Activated naive CD8-positive, alpha-beta T cell treated with anti-CD3 and anti-CD28 coated beads, Interleukin-2, amount 50 U/mL, for 16 hours (primary cell): Measurements from ENCODE around the gene SERPINA1.

ENCODE experiments used
- DNase-seq: peaks from one replicate; pipeline ENCODE4 v3.0.0-alpha.2; 2020; ENCODE audit warnings: low read depth, low spot score

SERPINA1 gene

DNA sequence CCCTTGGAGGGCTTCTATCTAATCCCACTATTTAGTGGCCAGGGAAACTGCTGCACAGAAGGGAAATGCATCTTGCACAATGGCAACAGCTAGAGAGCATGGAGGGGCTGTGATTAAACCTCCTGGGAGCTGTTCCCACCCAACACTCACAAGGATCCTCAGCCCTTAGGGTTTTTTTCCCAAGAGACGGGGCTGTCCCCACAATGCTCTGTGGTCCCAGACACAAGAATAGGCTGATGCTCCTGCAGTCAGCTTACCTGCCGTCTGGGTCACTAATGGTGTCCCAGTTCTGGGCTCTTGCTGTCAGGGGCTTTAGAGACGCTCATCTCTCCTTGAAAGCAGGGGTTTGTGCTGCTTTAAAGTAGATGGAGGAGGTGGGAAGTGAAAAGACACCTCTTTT is 4.6 kb downstream of the SERPINA1 start:
- DNase-seq: no peak

DNA sequence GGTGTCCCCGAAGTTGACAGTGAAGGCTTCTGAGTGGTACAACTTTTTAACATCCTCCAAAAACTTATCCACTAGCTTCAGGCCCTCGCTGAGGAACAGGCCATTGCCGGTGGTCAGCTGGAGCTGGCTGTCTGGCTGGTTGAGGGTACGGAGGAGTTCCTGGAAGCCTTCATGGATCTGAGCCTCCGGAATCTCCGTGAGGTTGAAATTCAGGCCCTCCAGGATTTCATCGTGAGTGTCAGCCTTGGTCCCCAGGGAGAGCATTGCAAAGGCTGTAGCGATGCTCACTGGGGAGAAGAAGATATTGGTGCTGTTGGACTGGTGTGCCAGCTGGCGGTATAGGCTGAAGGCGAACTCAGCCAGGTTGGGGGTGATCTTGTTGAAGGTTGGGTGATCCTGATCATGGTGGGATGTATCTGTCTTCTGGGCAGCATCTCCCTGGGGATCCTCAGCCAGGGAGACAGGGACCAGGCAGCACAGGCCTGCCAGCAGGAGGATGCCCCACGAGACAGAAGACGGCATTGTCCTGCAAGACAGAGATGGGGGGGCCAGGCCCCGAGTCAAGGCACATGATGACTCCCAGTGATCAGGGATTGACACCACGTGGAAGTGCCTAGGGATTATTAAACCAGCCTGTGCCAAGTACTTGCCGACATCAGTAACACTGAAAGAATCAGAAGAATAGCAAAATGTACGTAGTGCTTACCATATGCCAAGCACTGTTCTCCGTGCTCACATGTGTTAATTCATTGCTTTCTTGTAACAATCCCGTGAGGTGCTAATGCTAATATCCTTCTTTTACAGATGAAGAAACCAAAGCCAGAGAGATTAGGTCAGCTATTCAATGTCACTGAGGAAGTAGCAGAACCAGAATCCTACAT is 5.4 kb downstream of the SERPINA1 start:
- no peak for DNase-seq

DNA sequence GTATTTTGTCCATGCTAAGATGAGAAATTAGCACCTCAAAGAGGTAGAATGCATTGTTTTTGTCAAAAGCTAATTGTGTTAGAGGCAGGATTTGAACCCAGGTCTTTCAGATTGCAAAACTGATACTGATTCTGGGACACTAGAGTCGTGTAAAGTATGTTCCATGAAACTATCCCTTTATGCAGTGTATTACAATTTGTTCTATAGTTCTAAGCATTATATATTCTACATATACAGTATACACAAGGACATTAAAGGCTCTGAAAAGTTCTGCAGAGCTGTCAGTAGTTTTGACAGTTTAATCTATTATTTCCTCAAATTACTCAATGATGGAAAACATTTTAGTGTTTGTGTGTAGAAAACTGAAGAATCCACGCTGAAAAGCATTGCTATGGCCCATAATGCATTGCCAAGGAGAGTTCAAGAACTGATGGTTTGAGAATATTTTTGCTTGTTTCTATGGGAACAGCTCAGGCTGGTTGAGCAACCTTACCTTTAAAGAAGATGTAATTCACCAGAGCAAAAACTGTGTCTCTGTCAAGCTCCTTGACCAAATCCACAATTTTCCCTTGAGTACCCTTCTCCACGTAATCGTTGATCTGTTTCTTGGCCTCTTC is 6.2 kb downstream of the SERPINA1 start:
- no peak for DNase-seq

DNA sequence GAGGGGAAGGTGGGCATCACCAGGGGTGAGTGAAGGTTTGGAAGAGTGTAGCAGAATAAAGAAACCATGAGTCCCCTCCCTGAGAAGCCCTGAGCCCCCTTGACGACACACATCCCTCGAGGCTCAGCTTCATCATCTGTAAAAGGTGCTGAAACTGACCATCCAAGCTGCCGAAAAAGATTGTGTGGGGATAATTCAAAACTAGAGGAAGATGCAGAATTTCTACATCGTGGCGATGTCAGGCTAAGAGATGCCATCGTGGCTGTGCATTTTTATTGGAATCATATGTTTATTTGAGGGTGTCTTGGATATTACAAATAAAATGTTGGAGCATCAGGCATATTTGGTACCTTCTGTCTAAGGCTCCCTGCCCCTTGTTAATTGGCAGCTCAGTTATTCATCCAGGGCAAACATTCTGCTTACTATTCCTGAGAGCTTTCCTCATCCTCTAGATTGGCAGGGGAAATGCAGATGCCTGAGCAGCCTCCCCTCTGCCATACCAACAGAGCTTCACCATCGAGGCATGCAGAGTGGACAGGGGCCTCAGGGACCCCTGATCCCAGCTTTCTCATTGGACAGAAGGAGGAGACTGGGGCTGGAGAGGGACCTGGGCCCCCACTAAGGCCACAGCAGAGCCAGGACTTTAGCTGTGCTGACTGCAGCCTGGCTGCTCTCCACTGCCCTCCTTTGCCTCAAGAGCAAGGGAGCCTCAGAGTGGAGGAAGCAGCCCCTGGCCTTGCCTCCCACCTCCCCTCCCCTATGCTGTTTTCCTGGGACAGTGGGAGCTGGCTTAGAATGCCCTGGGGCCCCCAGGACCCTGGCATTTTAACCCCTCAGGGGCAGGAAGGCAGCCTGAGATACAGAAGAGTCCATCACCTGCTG is 7.0 kb downstream of the SERPINA1 start:
- DNase-seq: no peak

DNA sequence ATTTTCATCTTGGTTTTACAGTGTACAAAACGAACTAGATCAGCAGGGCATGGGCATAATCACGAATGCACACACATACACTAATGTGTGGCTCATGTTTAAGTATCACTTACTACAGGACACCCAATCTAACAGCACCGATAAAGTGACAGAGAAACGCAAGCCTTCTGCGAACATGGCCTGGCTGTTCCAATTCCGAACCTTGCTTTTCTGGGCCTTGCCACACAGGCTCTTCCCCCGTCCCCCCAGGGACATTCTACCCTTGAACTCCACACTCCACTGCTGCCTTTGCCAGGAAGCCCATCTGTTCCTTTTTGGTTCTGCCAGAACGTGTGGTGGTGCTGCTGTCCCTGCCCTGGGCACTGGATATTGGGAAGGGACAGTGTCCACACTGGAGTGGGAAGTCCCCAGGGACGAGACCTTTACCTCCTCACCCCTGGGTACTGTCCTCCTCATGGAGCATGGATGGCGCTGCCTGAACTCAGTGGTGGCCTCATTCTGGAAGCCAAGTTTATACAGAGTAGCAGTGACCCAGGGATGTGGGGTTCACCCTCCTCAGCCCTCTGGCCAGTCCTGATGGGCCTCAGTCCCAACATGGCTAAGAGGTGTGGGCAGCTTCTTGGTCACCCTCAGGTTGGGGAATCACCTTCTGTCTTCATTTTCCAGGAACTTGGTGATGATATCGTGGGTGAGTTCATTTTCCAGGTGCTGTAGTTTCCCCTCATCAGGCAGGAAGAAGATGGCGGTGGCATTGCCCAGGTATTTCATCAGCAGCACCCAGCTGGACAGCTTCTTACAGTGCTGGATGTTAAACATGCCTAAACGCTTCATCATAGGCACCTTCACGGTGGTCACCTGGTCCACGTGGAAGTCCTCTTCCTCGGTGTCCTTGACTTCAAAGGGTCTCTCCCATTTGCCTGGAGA is 7.9 kb downstream of the SERPINA1 start:
- no peak for DNase-seq

DNA sequence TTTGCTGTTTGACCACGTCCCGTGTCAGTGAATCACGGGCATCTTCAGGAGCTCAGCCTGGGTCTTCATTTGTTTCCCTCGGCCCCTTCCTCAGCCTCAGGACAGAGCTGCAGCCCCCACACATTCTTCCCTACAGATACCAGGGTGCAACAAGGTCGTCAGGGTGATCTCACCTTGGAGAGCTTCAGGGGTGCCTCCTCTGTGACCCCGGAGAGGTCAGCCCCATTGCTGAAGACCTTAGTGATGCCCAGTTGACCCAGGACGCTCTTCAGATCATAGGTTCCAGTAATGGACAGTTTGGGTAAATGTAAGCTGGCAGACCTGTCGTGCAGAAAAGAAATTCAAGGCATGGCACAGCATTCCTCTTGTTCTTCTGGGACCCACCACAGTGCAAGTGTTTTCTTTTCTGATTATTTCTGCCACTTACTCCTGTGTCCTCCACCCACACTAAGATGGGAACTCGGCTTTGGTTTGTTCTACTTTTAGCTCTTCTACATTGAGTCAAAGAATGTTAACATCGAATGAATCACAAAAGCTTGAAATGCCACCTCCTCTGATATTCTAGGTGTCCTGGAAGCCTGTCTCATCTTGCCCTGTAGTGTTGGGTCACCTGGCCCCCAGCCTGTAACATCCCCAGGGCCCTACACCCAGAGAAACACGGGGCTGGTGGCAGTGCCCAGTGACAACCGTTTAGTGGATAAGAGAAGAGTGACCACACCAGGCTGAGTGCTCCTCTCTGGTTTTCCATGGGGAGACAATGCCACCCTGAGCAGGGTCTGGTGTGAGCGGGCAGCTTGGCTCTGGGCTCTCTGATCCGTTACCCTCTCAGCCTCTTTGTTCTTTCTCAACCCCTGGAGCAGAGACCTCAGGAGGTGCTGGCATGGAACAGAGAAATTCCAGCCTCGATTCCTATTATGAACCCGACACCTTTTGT is 8.8 kb downstream of the SERPINA1 start:
- no peak for DNase-seq

DNA sequence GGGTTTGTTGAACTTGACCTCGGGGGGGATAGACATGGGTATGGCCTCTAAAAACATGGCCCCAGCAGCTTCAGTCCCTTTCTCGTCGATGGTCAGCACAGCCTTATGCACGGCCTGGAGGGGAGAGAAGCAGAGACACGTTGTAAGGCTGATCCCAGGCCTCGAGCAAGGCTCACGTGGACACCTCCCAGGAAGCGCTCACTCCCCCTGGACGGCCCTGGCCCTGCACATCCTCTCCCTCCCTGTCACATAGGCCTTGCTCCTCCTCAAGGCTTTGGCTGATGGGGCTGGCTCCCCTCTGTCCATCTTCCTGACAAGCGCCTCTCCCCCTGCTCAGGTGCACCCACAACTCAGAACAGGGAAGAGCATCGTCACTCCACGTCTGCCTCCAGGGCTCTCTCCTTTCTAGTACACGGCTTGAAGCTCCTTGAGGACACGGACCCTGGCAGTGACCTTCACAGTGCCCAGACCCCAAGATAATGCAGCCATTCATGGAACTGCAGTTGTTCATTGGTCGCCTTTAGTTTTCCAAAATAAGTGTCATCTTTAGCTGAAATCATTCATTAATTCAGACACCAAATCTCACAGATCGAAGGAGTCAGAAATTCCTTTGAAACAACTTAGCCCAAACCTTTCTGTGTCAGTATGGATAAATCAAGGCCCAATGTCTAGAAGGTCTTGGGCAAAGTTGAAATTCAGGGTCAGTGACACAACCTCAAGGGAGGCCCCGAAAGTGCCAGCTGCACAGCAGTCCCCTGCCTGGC is 9.7 kb downstream of the SERPINA1 start:
- DNase-seq: no peak

DNA sequence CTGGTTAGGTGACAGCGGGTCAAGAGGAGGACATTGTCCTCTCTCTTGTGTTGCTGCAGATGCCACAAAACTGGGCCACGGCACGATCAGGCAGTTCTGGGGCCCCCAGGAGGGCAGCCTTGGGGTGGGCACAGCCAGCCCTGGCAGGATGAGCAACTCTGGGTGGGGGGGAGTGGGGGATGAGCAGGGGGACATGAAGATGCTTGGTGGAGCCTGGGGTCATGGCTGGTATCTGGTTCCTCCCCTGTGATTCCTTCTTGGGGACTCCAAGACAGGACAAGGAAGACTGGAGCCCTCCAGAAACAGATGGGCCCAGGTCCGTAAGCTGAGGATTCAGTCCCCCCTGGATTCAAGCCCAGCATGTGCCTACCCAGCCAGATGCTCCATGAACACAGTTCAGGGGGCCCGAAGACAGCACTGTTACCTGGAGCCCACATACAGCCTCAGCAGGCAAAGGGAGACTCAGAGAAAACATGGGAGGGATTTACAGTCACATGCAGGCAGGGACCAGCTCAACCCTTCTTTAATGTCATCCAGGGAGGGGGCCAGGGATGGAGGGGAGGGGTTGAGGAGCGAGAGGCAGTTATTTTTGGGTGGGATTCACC is 10.4 kb downstream of the SERPINA1 start:
- DNase-seq: no peak

DNA sequence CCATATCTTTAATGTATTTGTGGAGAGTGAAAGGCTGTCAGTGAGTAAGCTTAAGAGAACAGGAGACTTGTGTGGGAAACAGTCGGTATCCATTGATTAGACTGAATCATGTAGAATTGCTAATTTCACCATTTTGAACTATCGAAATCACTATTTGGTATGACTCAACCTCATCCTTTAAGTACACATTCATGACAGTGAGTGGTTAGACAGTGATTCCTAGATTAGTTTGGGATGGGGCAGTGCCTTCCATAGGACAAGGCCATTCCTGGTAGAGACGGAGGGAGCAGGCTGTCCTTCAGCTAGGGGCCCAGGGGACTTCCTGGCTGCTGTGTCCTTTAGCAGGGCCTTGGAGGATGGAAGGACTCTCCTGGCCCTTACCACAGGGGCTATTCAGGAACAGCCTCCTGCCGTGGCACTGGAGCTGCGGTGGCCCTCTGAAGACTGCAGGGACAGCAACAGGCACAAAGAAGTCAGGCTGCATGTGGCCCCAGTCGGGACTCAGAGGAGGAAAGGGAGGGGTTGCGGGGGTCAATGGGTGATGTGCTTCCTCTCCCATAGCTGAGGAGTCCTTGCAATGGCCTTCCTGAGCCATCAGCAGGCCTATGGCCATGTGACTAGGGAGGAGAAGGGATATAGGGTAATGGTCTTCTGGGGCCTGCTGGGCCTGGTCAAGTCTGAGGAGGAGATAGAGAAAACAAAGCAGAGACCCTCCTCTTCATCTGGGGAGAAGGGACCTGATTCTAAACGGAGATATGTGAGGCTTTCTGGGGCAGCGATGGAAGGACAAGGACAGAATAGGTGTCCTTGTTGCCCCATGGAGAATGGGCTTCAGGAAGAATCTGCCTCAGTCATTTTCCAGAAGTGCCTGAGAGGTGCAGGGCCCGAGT is 11.2 kb downstream of the SERPINA1 start:
- DNase-seq: no peak

DNA sequence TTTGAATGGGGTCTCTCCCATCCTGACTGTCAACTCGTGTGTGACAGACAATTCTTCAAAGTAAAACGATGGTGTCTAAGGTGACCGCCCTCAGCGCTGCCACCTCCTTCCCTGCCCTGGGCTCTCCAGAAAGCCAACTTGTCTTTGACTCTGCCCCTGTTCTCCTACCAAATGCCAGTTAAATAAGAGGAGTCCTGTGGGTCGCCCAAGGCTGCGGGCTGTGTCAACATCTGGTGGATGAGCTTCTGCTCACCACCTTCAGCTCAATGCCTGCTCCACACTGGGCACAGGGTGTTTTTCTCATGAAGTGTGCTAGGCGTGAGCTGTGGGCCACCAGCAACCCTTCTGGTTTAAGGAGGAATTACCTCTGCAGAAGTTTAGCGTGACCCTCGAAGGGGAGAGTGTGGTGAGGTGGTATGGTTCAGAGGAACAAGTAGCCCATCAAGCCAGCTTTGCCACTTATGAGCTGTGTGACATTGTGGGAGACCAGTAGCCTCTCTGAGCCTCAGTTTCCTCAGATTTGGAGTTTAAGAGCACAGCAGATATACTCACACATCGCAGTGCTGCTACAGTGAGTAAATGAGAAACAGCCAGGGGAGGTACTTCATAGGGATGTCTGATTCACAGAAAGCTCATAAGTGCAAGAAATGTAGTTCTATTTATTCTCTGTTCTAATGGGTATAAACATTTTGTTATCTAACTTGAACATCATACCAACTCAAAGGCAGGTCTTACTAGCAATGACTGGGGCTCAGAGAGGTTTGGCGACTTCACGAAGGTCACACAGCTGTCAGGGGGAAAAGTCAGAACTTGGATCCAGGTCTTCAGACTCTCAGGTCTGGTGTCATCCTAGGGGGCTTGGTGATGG is 12.1 kb downstream of the SERPINA1 start:
- DNase-seq: no peak

DNA sequence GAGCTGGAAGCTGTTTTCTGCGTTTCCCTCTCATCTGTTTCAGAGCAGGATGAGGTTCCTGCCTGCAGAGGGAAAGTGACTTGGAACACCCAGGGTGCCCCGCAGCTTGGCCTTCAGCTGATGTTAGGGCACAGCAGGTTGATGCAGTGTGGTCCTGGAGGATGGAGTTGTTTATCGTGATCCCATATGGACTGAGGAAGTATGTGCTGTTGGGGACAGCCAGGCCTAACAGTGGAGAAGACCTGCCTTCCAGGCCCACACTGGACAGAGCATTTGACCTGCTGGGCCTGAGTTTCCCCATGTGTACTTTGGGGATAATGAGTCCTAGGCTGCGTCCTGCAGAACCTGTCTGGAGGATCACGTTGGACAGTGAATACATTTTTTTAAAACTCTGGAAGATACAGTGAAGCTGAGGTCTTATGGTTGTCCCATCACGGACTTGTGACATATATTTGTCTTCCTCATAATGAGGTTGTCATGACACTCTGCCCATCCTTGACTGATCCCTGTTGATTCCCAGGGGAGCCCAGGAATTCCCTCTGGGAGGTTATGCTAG is 12.8 kb downstream of the SERPINA1 start:
- no peak for DNase-seq

DNA sequence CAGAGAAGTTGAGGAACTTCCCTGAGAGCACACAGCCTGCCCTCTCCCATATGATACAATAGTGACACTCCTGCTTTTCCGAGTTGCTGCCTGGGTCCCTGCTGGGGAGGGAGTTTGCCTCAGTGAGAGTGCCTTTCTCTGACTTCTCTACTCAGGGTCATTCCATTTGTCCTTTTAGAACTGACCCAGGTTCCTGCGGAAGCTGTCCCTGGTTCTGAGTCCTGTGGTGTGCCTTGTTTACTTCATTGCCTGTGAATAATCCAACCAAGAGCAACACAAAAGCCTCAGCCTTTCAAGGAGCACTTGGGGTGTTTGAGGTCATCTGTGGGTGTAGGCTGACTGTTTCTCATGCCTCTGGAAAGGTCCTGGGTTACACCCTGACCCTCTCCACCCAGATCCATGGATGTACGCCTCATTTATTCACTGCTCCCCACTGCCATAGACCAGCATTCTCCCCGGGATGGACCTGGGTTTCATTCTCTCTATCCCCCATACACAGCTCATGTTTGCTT is 13.6 kb downstream of the SERPINA1 start:
- no peak for DNase-seq

DNA sequence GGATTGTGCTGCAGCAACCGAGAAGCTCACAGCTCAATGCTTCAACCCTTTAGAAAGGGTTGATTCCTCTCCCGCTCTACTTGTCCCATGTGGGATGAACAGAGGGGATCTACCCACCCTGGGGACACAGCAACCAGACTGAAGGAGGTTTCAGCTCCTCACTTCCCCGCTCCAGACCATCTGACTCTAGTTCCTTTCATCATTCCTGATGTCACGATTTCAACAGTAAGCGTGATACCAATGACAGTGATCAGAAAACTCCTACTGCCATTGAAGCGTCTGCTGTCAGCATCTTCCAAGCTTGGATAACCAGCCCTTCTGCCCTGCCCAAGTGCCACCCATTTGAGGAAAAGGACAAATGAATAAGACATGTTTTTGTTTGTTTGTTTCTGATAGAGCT is 14.3 kb downstream of the SERPINA1 start:
- DNase-seq: no peak

DNA sequence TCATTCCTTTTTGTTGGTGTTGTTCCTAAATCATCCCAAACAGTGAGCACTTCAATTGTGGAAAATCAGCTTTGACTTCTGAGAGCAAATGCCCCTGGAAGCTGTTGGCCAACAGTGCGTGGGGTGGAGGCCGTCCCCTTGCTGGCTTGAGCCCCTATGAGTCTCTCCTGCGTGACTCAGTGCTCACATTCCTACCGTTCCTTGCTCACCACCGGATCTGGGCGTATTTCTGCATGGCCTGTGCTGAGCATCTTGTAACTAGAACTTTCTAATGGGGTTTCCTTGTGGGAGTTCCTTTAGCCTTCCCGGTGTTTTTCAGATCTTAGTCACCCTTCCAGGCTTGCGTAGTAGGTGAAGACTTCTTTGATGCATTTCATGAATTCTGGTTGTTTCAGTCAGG is 14.7 kb downstream of the SERPINA1 start:
- DNase-seq: no peak

DNA sequence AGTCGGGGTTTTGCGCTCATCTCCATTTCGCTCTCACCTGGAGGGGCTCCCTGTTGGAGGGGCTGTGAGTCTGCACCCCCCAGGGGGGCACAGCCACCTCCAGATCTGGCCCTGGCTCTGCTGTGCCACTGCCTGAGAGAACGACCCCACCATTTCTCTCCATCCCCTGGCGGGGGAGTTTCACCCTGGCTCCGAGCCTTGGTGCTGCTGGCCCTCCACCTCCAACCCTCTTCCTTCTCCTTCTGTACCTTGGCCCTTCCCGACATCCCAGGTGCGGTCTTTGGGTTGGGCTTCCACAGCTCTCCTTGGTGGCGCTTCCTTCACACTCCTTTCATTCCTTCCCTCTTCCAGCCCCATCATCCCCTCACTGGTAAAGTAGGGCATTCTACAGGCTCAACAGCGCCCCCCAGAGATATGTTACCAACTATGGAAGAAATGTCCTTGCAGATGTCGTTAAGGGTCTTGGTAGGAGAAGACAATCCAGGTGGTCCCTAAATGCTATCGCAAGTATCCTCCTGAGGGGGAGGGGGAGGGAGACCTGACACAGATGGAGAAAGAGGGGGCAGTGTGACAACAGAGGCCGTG is 16.3 kb downstream of the SERPINA1 start:
- DNase-seq: no peak

DNA sequence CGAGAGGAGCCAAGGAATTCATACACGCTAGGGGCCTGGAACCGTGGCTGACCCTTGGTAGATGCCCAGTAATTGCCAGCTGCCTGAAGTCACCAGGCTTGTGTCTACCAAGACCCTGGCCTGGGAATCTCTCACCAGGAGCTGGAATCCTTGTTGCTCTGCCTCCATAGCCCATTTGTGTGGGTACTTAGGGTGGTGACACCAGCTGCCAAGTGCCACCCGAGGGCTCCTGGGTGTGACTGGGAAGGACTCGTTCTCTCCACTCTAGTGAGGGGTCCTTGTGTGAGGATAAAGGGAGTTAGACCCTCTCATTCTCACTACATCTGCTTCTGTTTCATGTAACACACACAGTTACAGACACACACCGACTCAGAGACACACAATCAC is 17.9 kb downstream of the SERPINA1 start:
- no peak for DNase-seq
